Ureter (tissue), 1 donor: Measurements from ENCODE around the gene ZBTB49. TPM values are rescaled to one million over a fixed set of nuclear protein-coding genes. Genes with fewer than 3 reads are reported as not detected.

Experiments
- DNase-seq: peaks from one replicate; pipeline ENCODE4 v3.0.0-alpha.2; 2020; ENCODE audit warnings: low spot score
- total RNA-seq: library from RNA; stranded (reverse); gene quantifications from one replicate; pipeline ENCODE4 v1.2.4, GENCODE V29; 2023
- donor health status: DM: yes; HTN: yes; CAD: no.

The ZBTB49 gene
- total RNA-seq, 1 donor from 2014 or later = 11.9 TPM

GRCh38 chr4:4277531-4277930 is 12.5 kb upstream of the ZBTB49 start:
- no peak for DNase-seq

DNA sequence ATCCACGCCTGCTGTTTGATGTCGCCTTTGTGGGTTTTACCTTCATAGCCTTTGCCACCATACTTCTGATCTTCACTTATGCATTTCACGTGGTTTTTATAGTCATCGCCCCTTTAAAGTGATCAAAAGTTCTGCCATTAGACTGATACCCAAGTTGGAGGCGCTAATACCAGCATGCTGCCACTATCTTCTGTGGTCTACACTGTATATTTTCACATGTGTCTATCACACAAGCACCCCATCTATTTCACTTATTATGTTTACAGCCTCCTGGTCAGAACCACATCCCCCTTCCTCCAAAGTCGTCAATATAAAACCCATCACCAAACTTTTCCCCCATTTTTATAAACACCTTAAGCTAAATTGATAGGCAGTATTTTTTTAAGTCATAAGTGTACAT is 8.3 kb upstream of the ZBTB49 start:
- DNase-seq = no peak

DNA sequence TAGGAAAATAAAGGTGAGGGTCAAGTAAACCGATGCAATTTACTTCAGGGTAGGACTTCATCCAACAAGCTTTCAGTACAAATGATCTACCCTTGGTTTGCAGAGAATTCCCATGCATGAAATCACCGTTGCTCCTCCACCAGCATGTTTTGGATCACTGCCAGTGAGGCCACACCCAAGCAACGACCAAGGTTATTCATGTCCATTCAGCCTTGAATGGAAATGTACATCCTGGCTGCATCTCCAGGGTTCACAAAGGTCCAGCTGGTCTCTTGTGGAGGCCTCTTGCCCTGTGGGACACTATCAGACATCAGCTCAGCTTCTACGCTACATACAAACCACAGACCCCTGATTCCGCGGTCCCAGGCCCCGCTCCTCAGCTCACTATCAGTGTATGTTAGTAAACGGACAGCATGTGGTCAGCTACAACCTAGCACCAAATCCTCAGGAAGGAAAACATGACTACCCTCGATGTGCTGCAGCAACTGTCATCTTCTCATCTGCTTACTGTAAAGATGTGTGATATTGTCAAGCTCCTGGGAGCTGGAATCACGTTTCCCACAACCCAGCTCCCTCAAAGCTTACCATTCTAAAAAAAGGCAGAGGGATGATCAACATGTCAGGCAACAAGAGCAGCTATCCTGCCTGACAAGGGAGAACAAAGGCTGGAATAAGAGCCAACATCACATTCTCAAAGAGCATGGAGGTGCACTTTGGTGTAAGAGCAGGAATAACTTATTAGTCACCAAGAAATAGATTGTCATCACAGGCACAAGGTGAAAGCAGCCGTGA is 5.0 kb upstream of the ZBTB49 start:
- no peak for DNase-seq

GRCh38 chr4:4288098-4288497 is 2.0 kb upstream of the ZBTB49 start:
- no peak for DNase-seq

DNA sequence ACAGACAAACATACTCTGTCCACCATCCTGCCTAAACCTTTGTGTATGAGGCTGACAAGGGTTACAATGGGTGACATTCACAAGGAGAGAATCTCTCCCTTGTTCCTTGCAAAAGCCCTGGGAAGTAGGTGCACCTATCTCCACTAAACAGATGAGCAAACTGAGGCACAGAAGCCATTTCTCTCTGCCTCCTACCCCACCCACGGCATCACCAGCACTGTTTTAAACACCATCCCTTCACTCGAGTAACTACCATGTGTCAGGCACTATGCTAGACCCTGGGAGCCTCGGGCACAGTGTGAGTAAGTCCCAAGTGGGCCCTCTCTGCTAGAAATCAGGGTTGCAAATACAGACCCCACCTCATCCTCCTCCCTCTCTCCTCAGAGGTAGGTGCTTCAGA is 996 bp upstream of the ZBTB49 start:
- no peak for DNase-seq

DNA sequence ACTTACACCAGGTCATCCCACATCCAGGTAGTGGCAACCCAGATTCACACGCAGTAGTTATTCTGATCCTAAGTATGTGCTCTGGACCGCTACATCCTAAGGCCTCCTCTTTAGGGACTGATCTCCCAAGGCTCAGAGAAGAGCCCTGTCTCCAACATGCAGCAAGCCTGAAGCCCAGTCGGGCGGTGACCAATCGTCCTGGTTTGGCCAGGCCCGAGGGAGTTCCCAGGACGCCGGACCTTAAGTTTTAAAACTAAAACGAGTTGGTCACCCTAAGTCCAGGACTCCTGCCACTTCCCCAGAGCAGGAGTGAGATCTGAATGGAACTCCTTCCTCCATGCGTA is 482 bp upstream of the ZBTB49 start:
- no peak for DNase-seq

DNA sequence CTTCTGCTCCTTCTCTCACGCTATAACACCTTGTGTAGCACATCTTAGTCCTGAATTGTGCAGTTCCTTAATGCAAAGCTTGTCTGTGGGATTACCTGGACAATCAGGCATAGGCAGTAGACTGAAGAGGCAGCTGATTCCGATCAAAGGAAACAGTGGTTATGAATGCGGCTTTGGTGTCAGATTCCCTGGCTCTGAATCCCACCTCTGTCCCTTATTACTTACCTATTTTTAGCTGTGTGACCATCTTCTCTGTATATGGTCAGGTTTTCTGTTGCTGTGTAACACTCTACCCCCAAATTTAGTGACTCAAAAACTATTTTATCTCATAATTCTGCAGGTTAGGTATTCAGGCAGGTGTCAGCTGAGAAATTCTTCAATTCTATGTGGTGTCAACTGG is 3.2 kb downstream of the ZBTB49 start:
- DNase-seq = no peak

- no peak for DNase-seq
Observed at GRCh38 chr4:4296283-4296846, 6.3 kb downstream of the ZBTB49 start.

DNA sequence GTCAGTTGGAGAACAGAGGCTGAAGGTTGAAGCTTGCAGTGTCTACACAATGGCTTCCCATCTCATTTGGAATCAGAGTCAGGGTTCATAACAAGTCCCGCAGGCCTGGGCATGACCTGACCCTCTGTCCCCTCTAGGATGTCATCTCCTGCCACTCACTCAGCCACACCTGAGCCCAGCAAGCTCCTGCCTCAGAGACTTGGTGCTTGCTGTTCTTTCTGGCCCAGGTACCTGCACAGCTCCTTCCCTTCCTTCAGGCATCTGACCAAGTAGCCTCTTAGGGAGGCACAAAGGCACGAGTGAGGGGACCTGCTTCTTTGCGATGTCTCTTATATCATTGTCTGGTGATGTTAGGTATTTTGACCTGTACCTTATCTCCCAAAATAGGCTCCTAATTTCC is 9.0 kb downstream of the ZBTB49 start:
- DNase-seq = no peak

GRCh38 chr4:4302001-4302400 is 11.9 kb downstream of the ZBTB49 start:
- no peak for DNase-seq

GRCh38 chr4:4302416-4302815 is 12.4 kb downstream of the ZBTB49 start:
- no peak for DNase-seq

DNA sequence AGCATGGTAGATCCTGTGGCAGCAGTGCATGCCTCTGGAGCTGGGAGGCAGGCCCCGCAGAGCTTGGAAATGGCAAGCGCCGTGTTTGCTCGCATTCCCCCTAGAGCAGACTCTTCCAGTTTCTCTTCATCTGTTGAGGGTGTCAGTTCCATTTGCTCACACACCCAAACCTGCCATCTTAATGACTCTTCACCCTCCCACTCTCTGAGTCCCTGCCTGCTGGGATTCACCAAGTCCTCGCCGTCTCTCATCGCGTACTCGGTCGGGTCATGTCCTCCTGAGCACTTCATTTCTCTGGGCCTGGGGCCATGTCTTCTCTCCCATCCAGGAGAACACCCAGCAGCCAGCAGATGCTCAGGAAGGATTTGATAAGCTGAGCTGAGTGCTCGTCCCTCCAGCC is 16.9 kb downstream of the ZBTB49 start:
- peak; percentile 34 for DNase-seq

- peak; percentile 23 for DNase-seq
Observed at GRCh38 chr4:4308800-4309441, 18.9 kb downstream of the ZBTB49 start.

DNA sequence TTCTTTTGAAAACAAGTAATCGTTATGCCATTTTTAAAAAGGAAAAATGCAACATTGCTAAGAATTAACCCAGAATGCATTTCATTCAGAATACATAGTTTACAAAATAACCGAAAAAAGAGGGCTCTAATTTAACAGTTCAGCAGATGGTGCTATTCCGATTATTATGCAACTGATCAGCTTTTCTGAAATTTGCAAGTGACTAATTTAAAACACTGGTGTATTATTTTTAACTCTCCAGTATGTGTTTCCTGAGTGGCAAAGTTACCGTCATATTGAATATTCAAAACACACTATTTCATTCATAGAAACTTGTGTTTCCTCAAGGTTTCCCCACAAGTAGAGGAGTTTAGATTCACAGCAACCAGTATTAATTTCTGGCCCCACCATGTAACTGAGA is 21.1 kb downstream of the ZBTB49 start:
- no peak for DNase-seq

- no peak for DNase-seq
Observed at GRCh38 chr4:4315461-4316149, 25.6 kb downstream of the ZBTB49 start.

GRCh38 chr4:4316150-4316495 is 26.1 kb downstream of the ZBTB49 start:
- no peak for DNase-seq

DNA sequence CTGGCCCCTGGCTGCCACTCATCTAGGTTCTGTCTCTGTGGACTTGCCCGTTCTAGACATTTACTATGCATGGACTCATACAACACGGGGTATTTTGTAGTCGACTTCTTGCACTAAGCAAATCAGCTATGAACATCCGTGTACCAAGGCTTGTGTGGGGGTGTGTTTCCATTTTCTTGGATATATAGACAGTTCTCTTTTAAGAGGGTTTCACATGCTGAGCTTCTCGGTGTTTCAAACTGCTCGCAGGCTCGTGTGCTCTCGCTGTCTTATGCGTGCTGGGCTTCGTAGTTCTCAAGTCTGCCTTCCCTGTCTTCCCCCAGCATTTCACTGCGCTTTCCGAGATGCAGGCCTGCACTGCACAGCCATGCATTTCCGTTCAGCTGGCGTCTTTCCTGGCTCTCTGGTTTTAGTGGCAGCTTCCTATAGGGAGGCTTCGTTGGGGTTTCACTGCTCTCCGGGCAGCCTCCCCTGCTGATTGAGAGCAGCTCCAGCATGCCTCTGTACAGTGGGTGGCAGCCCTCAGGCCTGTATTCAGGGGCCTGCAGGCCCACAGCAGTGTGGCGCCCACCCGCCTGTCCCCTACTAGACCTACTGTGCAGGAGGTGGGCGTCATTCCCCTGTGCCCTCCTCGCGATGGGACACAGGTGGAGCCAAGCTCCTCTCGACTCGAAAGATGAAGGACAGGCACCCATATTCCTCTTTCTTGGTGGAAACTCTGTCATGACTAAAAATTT is 27.6 kb downstream of the ZBTB49 start:
- DNase-seq = no peak

DNA sequence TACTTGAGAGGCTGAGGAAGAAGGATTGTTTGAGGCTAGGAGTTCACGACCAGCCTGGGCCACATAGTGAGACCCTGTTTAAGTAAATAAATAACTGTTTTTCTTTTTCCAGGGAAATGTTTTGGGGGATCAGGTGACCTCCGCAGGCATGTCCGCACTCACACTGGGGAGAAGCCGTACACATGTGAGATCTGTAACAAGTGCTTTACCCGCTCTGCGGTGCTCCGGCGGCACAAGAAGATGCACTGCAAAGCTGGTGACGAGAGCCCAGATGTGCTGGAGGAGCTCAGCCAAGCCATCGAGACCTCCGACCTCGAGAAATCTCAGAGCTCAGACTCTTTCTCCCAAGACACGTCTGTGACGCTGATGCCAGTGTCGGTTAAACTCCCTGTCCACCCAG is 30.5 kb downstream of the ZBTB49 start:
- DNase-seq = no peak

DNA sequence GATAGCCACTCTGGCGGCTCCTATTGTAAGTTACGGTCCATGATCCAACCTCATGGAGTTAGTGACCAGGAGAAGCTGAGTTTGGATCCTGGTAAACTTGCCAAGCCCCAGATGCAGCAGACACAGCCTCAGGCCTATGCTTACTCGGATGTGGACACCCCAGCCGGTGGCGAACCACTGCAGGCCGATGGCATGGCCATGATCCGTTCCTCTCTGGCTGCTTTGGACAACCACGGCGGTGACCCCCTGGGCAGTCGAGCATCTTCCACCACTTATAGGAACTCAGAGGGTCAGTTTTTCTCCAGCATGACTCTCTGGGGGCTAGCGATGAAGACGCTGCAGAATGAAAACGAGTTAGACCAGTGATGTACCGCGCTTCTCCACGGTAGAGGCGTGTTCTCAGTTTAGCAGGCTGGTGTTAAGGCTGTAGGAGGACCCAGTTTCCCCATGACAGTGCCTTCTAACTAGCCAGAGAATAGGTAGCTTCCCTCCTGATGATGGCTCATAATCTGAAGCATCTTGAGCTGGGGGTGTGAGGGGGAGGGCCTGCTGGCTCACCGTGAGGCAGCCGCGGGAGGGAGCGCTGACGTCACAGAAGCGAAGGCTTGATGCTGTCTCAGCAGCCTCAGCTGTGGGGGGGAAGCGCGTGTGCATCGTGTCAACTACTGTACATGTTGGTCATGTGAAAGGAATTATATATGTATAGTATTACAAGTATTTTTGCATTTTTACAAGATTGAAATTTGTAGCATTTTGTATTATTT is 31.1 kb downstream of the ZBTB49 start:
- DNase-seq = no peak

GRCh38 chr4:4321951-4322688 is 32.1 kb downstream of the ZBTB49 start:
- no peak for DNase-seq
